ENCODE results near the gene ETV6.

DNA sequence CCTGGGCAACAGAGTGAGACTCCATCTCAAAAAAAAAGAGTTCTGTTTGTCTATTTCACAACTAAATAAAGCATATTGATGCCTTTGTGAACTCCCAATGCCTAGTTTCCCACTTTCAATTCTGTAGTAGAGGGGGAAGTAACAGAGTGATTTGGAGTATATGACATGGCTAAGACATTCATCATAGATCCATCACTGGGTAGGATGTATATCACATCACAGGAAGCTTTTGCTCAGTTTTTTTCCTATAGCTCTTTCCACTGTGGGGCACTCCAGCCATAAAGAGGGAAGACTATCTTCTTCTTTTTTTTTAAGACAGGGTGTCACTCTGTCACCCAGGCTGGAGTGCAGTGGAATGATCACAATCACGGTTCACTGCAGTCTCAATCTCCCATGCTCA lies 267.3 kb downstream of the ETV6 start:
- TF ChIP-seq, protein P1, sequence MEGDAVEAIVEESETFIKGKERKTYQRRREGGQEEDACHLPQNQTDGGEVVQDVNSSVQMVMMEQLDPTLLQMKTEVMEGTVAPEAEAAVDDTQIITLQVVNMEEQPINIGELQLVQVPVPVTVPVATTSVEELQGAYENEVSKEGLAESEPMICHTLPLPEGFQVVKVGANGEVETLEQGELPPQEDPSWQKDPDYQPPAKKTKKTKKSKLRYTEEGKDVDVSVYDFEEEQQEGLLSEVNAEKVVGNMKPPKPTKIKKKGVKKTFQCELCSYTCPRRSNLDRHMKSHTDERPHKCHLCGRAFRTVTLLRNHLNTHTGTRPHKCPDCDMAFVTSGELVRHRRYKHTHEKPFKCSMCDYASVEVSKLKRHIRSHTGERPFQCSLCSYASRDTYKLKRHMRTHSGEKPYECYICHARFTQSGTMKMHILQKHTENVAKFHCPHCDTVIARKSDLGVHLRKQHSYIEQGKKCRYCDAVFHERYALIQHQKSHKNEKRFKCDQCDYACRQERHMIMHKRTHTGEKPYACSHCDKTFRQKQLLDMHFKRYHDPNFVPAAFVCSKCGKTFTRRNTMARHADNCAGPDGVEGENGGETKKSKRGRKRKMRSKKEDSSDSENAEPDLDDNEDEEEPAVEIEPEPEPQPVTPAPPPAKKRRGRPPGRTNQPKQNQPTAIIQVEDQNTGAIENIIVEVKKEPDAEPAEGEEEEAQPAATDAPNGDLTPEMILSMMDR (IDR thresholded peaks at IDR 0.05) = no peak
- TF ChIP-seq EP300 (IDR thresholded peaks at IDR 0.05) = no peak
- no peak for TF ChIP-seq POLR2A (IDR thresholded peaks at IDR 0.05)
- TF ChIP-seq POLR2AphosphoS5 (IDR thresholded peaks at IDR 0.05) = no peak

Measured in upper lobe of left lung (tissue), 4 donors.